ENCODE data around the gene FAM47E. TPM values are rescaled to one million over a fixed set of nuclear protein-coding genes. Genes with fewer than 3 reads are reported as not detected.

The FAM47E gene
- total and polyA plus RNA-seq, 9 of the 15 experiments (the other 6 are each of a cell fraction or from before 2014, with no cell fraction given), result 3.7 to 15.6 (median 6.4) TPM

- TF ChIP-seq ZNF655 (CRISPR knock-in tag; IDR thresholded peaks at IDR 0.05), result no peak
Measured at GRCh38 chr4:76204936-76205335, 46.6 kb upstream of the FAM47E start (continued).

GRCh38 chr4:76205476-76205875 is 46.0 kb upstream of the FAM47E start:
- no peaks in the 10 kb centered on the region for H3K9me1 ChIP-seq (ENCODE audit: control insufficient read depth, insufficient read depth, low read length)
- in situ Hi-C loops (cut with MboI), result no loop called here
- H3K36me3 ChIP-seq (ENCODE audit: control insufficient read depth, insufficient read depth, low read length), result no peaks in the 10 kb centered on the region
- ATAC-seq (no peak), DNase-seq (ENCODE audit: extremely low read depth in 1 of 4, low spot score in 3 of 4) (no peak), FAIRE-seq (no peak)
- CTCF ChIA-PET (ENCODE audit: low intra/inter-chr PET ratio), result no interaction called here
- TF ChIP-seq ZC3H8 (IDR thresholded peaks at IDR 0.05), result no peak
- TF ChIP-seq, protein P1, sequence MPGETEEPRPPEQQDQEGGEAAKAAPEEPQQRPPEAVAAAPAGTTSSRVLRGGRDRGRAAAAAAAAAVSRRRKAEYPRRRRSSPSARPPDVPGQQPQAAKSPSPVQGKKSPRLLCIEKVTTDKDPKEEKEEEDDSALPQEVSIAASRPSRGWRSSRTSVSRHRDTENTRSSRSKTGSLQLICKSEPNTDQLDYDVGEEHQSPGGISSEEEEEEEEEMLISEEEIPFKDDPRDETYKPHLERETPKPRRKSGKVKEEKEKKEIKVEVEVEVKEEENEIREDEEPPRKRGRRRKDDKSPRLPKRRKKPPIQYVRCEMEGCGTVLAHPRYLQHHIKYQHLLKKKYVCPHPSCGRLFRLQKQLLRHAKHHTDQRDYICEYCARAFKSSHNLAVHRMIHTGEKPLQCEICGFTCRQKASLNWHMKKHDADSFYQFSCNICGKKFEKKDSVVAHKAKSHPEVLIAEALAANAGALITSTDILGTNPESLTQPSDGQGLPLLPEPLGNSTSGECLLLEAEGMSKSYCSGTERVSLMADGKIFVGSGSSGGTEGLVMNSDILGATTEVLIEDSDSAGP (CRISPR knock-in tag; IDR thresholded peaks at IDR 0.05), result no peak
- TF ChIP-seq ASH1L (IDR thresholded peaks at IDR 0.05; ENCODE audit: borderline replicate concordance, low read depth, partially characterized antibody), result no peak
- intact Hi-C loops (cut with micrococcal nuclease), result no loop called here
- peaks cover 0 to 11% of the 10 kb centered on the region in 2 experiments; a peak in 2 of 5 replicates for H3K4me1 ChIP-seq (replicated peaks in 1 of 2; ENCODE audit: control insufficient read depth in 2 of 2, insufficient read depth in 2 of 2, low read length in 2 of 2)
- H3K9me3 ChIP-seq (replicated peaks; ENCODE audit: control insufficient read depth, insufficient read depth, low read depth, low read length), result no peaks in the 10 kb centered on the region
- H2AFZ ChIP-seq (ENCODE audit: low read depth, low read length), result no peak overlapping the region
- H3K27ac ChIP-seq (ENCODE audit: extremely low read depth, low read depth, low read length), result no peak overlapping the region
- H3K27me3 ChIP-seq (ENCODE audit: control insufficient read depth in 2 of 2, insufficient read depth in 2 of 2, low read length in 2 of 2), result no peaks in the 10 kb centered on the region
- BruUV-seq (replicated peaks), result no TSS peak
- POLR2A ChIA-PET, result interaction anchor here (0.6 kb wide), 1 partner anchor 383 kb away, joined by 4 read pairs; no protein-coding TSS in a partner anchor
- no peak overlapping the region for H3K4me2 ChIP-seq (ENCODE audit: insufficient read depth, low read length)
- no peaks in the 10 kb centered on the region for H4K20me1 ChIP-seq (replicated peaks; ENCODE audit: control insufficient read depth, insufficient read depth, low read length)
- H3K79me2 ChIP-seq (ENCODE audit: control insufficient read depth, insufficient read depth, low read length), result peaks cover 4% of the 10 kb centered on the region; the same call in 1 of the 3 replicates
- H3K4me3 ChIP-seq, result no peak overlapping the region
- H3K9ac ChIP-seq (ENCODE audit: insufficient read depth in 1 of 2, low read depth in 2 of 2, low read length in 2 of 2), result no peak overlapping the region
